ENCODE data around the gene SCN4B. TPM values are rescaled to one million over a fixed set of nuclear protein-coding genes. Genes with fewer than 3 reads are reported as not detected.

The SCN4B gene
- total RNA-seq, 1 donor from 2014 or later = 0.07 TPM

DNA sequence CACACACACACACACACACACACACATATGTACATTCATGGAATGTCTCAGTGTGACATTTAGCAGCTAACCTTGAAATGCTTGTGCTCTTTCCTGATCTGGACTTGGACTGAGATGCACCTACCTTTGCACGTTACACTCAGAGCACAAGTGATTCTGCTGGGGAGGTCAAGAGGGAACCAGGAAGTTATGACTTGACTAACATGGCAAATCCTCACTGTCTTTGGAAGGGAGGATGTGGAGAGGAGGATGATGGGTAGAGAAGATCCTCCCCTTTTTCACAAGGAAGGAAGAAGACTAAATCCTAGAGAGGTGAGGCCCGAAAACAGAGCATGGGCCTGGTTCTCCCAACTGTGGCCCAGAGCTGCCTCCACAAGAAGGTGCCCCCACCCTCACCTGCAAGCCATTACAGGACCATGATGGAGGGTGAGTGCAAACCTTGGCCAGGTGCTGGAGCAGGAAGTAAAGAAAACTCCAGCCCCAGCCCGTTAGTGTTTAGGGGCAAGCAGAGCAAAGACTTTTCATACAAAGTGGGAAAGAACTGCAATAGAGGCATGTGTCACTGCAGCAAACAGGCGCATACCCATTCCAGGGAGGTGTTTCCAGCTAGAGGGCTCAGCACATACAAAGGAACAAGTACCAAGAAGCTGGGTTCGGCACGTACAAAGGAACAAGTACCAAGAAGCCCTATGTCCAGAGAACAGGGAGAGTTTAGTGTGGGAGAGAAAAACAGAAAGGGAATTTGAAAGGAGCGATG, 26.4 kb downstream of the SCN4B start:
- Mint-ChIP-seq H3K27me3 (peaks cover 15% of the 10 kb centered on the region), H3K4me3 (no peak overlapping the region), H3K36me3 (ENCODE audit: low read depth) (no peaks in the 10 kb centered on the region), H3K27ac (no peak overlapping the region), H3K4me1 (peaks cover 2% of the 10 kb centered on the region), H3K9me3 (no peaks in the 10 kb centered on the region)
- no peak for DNase-seq
- intact Hi-C loops (cut with micrococcal nuclease) = no loop called here

DNA sequence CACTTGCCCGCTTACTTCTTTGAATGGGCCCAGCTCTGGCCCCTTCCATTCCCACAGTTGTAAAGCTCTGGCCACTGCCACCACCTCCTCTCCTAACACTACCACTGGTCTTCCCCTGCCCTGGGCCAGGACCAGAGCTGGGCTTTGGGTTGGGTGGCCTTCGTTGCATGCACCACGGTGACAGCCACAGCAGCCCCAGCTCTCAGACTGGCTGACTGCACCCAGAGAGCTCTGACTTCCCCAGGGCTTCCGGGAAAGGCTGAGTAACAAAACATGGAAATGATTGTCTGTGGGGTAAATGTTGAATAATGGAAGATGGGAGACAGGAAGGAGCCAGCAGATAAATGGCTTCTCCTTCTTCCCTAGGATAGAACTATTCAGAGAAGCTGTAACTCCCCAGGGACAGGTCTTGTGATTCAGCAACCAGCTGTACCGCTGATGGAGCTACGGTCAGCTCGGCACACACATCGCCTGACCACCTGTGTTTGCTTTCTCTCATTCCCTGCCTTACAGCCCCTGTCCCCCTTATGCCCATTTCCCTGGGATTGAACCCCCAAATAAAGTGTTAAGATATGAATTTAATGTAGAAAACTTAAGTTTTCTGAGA, 27.6 kb downstream of the SCN4B start:
- intact Hi-C loops (cut with micrococcal nuclease) = no loop called here
- H3K4me3 Mint-ChIP-seq = no peak overlapping the region
- peaks cover 2% of the 10 kb centered on the region for H3K4me1 Mint-ChIP-seq
- no peaks in the 10 kb centered on the region for H3K36me3 Mint-ChIP-seq (ENCODE audit: low read depth)
- peaks cover 6% of the 10 kb centered on the region for H3K9me3 Mint-ChIP-seq
- no peak for DNase-seq
- H3K27ac Mint-ChIP-seq = no peak overlapping the region
- peaks cover 18% of the 10 kb centered on the region for H3K27me3 Mint-ChIP-seq

- no peak for DNase-seq
- H3K9me3 Mint-ChIP-seq = peaks cover 6% of the 10 kb centered on the region
- no peaks in the 10 kb centered on the region for H3K36me3 Mint-ChIP-seq (ENCODE audit: low read depth)
- no peak overlapping the region for H3K27ac Mint-ChIP-seq
- intact Hi-C loops (cut with micrococcal nuclease) = no loop called here
- H3K4me3 Mint-ChIP-seq = no peak overlapping the region
- H3K27me3 Mint-ChIP-seq = peaks cover 27% of the 10 kb centered on the region
- peaks cover 1% of the 10 kb centered on the region for H3K4me1 Mint-ChIP-seq
Observed at GRCh38 chr11:118120793-118121192, 31.8 kb downstream of the SCN4B start.

DNA sequence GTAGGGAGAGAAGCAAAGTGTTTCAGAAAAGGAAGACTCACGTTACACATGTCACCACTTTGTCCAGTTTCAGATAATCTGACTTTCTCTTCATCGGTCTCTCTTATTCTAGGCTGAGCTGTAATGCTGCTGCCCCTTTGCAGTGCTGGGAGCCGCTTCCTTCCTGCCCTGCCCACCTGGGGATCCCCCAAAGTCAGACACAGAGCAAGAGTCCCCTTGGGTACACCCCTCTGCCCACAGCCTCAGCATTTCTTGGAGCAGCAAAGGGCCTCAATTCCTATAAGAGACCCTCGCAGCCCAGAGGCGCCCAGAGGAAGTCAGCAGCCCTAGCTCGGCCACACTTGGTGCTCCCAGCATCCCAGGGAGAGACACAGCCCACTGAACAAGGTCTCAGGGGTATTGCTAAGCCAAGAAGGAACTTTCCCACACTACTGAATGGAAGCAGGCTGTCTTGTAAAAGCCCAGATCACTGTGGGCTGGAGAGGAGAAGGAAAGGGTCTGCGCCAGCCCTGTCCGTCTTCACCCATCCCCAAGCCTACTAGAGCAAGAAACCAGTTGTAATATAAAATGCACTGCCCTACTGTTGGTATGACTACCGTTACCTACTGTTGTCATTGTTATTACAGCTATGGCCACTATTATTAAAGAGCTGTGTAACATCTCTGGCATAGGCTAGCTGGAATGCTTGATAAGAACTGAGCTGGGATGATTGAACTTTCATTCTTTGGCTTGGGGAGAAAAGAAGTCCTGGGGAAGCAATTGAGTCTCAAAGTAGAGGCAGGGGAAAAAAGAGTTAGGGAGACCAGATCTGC, 34.6 kb downstream of the SCN4B start:
- H3K27ac Mint-ChIP-seq = peak overlapping the region; percentile 14
- peaks cover 26% of the 10 kb centered on the region for H3K27me3 Mint-ChIP-seq
- H3K36me3 Mint-ChIP-seq (ENCODE audit: low read depth) = no peaks in the 10 kb centered on the region
- DNase-seq = no peak
- intact Hi-C loops (cut with micrococcal nuclease) = no loop called here
- peaks cover 6% of the 10 kb centered on the region for H3K9me3 Mint-ChIP-seq
- H3K4me1 Mint-ChIP-seq = peaks cover 10% of the 10 kb centered on the region
- no peak overlapping the region for H3K4me3 Mint-ChIP-seq

DNA sequence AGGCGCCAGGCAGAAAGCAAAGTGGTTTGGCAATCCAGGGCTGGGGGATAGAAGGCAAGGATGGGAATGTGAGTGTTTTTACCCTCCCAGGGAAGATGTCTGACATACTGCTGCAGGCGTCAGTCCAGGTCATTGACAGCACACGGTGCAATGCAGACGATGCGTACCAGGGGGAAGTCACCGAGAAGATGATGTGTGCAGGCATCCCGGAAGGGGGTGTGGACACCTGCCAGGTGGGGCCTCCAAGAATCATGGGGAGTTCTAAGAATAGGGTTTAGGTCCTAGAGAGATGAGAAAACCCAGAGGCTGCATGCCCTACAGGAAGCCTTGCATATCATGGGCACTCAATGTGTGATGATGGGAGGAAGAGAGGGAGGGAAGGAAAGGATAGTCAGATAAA, 37.6 kb downstream of the SCN4B start:
- H3K27me3 Mint-ChIP-seq = peaks cover 14% of the 10 kb centered on the region
- H3K36me3 Mint-ChIP-seq (ENCODE audit: low read depth) = no peaks in the 10 kb centered on the region
- no peak overlapping the region for H3K4me3 Mint-ChIP-seq
- no peak for DNase-seq
- no peak overlapping the region for H3K27ac Mint-ChIP-seq
- intact Hi-C loops (cut with micrococcal nuclease) = no loop called here
- peaks cover 12% of the 10 kb centered on the region for H3K4me1 Mint-ChIP-seq
- H3K9me3 Mint-ChIP-seq = no peaks in the 10 kb centered on the region

- H3K4me1 Mint-ChIP-seq = peaks cover 12% of the 10 kb centered on the region
- intact Hi-C loops (cut with micrococcal nuclease) = no loop called here
- no peak for DNase-seq
- peaks cover 13% of the 10 kb centered on the region for H3K27me3 Mint-ChIP-seq
- no peaks in the 10 kb centered on the region for H3K9me3 Mint-ChIP-seq
- no peak overlapping the region for H3K27ac Mint-ChIP-seq
- no peak overlapping the region for H3K4me3 Mint-ChIP-seq
- no peaks in the 10 kb centered on the region for H3K36me3 Mint-ChIP-seq (ENCODE audit: low read depth)
Observed at GRCh38 chr11:118114266-118114665, 38.4 kb downstream of the SCN4B start.

- peaks cover 12% of the 10 kb centered on the region for H3K4me1 Mint-ChIP-seq
- intact Hi-C loops (cut with micrococcal nuclease) = no loop called here
- H3K4me3 Mint-ChIP-seq = no peak overlapping the region
- no peaks in the 10 kb centered on the region for H3K36me3 Mint-ChIP-seq (ENCODE audit: low read depth)
- no peak for DNase-seq
- peaks cover 4% of the 10 kb centered on the region for H3K27me3 Mint-ChIP-seq
- no peak overlapping the region for H3K27ac Mint-ChIP-seq
- H3K9me3 Mint-ChIP-seq = no peaks in the 10 kb centered on the region
Observed at GRCh38 chr11:118112711-118113430, 39.8 kb downstream of the SCN4B start.

DNA sequence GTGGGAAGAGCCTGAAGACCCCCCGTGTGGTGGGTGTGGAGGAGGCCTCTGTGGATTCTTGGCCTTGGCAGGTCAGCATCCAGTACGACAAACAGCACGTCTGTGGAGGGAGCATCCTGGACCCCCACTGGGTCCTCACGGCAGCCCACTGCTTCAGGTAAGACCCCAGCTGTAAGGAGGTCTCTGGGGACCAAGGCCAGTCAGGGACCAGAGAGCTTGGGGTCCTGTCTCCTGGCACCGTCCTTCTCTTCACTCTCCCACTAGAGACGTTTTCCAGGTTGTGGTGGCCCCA, 40.9 kb downstream of the SCN4B start:
- Mint-ChIP-seq H3K9me3 (no peaks in the 10 kb centered on the region), H3K36me3 (ENCODE audit: low read depth) (no peaks in the 10 kb centered on the region), H3K4me3 (no peak overlapping the region), H3K27me3 (peaks cover 3% of the 10 kb centered on the region), H3K4me1 (peaks cover 10% of the 10 kb centered on the region), H3K27ac (no peak overlapping the region)
- no peak for DNase-seq
- intact Hi-C loops (cut with micrococcal nuclease) = no loop called here

- no peak overlapping the region for H3K27ac Mint-ChIP-seq
- no peaks in the 10 kb centered on the region for H3K36me3 Mint-ChIP-seq (ENCODE audit: low read depth)
- no peaks in the 10 kb centered on the region for H3K9me3 Mint-ChIP-seq
- no peak overlapping the region for H3K4me3 Mint-ChIP-seq
- peaks cover 4% of the 10 kb centered on the region for H3K27me3 Mint-ChIP-seq
- intact Hi-C loops (cut with micrococcal nuclease) = no loop called here
- no peak for DNase-seq
- peaks cover 10% of the 10 kb centered on the region for H3K4me1 Mint-ChIP-seq
Observed at GRCh38 chr11:118111019-118111743, 41.4 kb downstream of the SCN4B start.

- Mint-ChIP-seq H3K27ac (no peak overlapping the region), H3K36me3 (ENCODE audit: low read depth) (no peaks in the 10 kb centered on the region), H3K4me1 (peaks cover 3% of the 10 kb centered on the region), H3K27me3 (peaks cover 12% of the 10 kb centered on the region), H3K4me3 (no peak overlapping the region), H3K9me3 (no peaks in the 10 kb centered on the region)
- intact Hi-C loops (cut with micrococcal nuclease) = no loop called here
- no peak for DNase-seq
Observed at GRCh38 chr11:118109231-118109630, 43.4 kb downstream of the SCN4B start.

DNA sequence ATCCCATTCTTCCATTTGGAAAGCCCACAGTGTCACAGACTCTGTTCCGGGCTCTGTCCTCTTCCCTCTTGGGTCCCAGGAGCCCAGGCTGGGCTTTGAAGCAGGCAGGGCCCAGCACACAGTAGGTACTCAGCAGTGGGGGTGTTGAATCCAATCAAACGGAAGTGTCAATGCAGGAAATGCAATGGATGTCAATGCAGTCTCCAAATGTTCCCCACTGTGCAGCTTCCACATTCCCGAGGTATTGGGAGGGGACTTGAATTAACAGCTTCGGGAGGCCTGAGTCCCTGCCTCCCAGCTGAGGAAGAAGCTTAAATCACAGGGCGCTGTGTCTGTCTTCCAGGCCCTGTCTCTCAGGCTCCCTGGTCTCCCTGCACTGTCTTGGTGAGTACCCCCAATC, 44.1 kb downstream of the SCN4B start:
- Mint-ChIP-seq H3K27me3 (peaks cover 15% of the 10 kb centered on the region), H3K27ac (no peak overlapping the region), H3K36me3 (ENCODE audit: low read depth) (no peaks in the 10 kb centered on the region), H3K9me3 (no peaks in the 10 kb centered on the region), H3K4me1 (peaks cover 2% of the 10 kb centered on the region), H3K4me3 (no peak overlapping the region)
- DNase-seq = no peak
- intact Hi-C loops (cut with micrococcal nuclease) = no loop called here

DNA sequence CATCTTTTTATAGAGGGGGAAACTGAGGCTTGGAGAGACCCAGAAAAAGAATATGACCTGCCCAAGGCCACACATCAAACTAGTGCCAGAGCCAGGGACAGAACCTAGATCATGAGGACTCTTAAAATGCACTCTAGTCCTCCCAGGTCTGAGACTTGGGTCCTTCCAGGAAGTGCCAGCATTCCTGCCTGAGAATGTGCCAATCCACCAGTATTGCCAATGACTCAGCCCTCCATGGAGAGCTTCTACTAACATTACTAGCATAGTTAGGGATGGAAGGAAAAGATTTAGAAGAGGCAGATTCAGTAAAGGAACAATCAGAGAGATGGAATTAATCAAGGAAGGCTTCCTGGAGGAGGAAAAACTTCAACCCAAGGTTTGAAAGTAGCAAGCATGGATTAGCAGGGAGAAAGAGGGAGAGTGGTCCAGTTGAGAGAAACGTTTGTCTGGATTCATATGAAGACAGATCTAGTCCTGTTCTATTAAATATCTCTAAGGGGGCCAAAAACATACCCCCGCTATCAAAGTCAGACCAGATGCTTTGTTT, 45.8 kb downstream of the SCN4B start:
- Mint-ChIP-seq H3K36me3 (ENCODE audit: low read depth) (no peaks in the 10 kb centered on the region), H3K27me3 (peaks cover 15% of the 10 kb centered on the region), H3K4me3 (no peak overlapping the region), H3K9me3 (no peaks in the 10 kb centered on the region), H3K4me1 (peaks cover under 1% of the 10 kb centered on the region), H3K27ac (no peak overlapping the region)
- intact Hi-C loops (cut with micrococcal nuclease) = no loop called here
- no peak for DNase-seq

DNA sequence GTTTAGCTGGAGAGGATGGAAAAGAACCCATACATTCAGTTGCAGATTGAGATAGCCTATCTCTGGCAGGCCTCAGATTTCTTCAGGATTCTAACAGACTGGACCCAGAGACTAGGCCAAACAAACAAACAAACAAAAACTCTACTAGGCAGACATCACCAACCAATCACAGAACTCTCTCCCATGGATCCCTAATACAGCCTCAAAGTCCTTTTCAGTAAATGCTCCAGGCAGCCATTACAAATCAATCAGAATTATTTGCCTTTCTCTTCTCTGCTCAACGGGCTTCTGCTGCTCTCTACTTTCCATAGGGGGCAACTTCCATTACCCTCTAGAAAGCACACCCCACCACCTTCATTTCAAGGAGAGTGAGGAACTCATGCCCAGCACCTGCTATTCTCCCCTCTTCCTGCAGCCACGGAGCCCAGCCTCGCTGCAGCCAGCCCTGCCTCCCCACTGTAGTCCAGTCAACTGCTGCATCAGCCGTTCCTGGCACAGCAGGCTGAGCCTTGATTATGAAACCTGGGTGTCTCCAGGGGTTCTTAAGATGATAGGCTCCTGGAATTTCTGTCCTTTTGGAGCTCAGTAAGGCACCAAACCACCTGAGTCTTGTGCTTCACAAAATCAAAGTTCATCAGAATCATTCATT, 46.8 kb downstream of the SCN4B start:
- DNase-seq = no peak
- Mint-ChIP-seq H3K36me3 (ENCODE audit: low read depth) (no peaks in the 10 kb centered on the region), H3K27ac (no peak overlapping the region), H3K9me3 (no peaks in the 10 kb centered on the region), H3K4me1 (no peaks in the 10 kb centered on the region), H3K27me3 (peaks cover 17% of the 10 kb centered on the region), H3K4me3 (no peak overlapping the region)
- intact Hi-C loops (cut with micrococcal nuclease) = no loop called here

Measured in activated CD4-positive, alpha-beta T cell treated with anti-CD3 and anti-CD28 coated beads, Interleukin-2, amount 10 ng/mL, durations not matched to agents 24 days and 14 days (primary cell).